Lower lobe of right lung (tissue), 2 donors: ENCODE results near the gene HIKESHI. TPM values are rescaled to one million over a fixed set of nuclear protein-coding genes. Genes with fewer than 3 reads are reported as not detected.

Experiments
- ATAC-seq, 2 donors: fragments of 200-7000 bp; cut with Tn5 transposase; one replicate each; pipeline ENCODE4 v1.9.1; 2020 to 2022; ENCODE audit warnings: mild to moderate bottlenecking in 2 of 2, moderate library complexity in 2 of 2
- DNase-seq: peaks from one replicate; pipeline ENCODE4 v3.0.0-alpha.2; 2020
- H3K27ac ChIP-seq: fragments of 200-600 bp; one replicate; pipeline ENCODE4 v1.8.0; 2022
- H3K27me3 ChIP-seq: fragments of 200-600 bp; one replicate; pipeline ENCODE4 v1.8.0; 2022; ENCODE audit warnings: low read depth
- H3K36me3 ChIP-seq: fragments of 200-600 bp; one replicate; pipeline ENCODE4 v1.8.0; 2022; ENCODE audit warnings: mild to moderate bottlenecking
- H3K4me1 ChIP-seq: fragments of 200-600 bp; one replicate; pipeline ENCODE4 v1.8.0; 2022
- H3K4me3 ChIP-seq: fragments of 200-600 bp; one replicate; pipeline ENCODE4 v1.8.0; 2022; ENCODE audit warnings: mild to moderate bottlenecking
- H3K9me3 ChIP-seq: fragments of 200-600 bp; one replicate; pipeline ENCODE4 v1.8.0; 2022
- CTCF ChIP-seq: fragments of 200-600 bp; IDR thresholded peaks from one replicate; pipeline ENCODE4 v1.8.0; 2022; ENCODE audit warnings: antibody characterized with exemption, mild to moderate bottlenecking
- intact Hi-C: fragments of 100-400 bp; cut with DNase I; formaldehyde crosslinking; loops from one replicate; pipeline ENCODE4 v1.11.0; 2022
- total RNA-seq: library from RNA; stranded (reverse); fragmentation: NEBNext Ultra II Directional; extraction: Animal tissue kit (Norgen Biotek cat#: 25700); gene quantifications from one replicate; pipeline ENCODE4 v1.2.1, GENCODE V29; 2021
- donor health status: DM: no; HTN: yes; CAD: no; lungs with severe emphysema.

Gene HIKESHI
- total RNA-seq, 1 donor from 2014 or later, result 29.5 TPM

DNA sequence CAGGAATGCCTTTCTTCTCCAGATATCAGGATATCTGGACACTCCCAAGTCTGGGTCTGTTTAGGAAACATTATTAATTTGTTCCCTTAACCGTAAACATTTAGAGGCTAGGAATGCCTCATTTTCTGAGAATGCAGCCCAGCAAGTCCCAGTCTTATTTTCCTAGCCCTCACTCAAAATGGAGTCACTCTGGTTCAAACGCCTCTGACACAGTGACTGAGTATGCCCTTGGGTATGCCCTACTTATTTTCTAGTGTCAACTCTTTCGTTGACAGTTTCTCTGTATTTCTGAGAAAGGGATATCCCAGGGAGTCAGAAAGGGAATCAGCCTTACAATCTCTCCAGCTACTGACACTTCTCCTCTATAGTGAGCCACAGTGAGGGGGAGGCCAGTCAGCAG lies 56.7 kb downstream of the HIKESHI start:
- H3K27ac ChIP-seq, result no peak overlapping the region
- H3K4me3 ChIP-seq, result no peak overlapping the region
- intact Hi-C loops, result no loop called here
- ATAC-seq (no peak), DNase-seq (no peak)
- H3K4me1 ChIP-seq, result no peaks in the 10 kb centered on the region
- TF ChIP-seq CTCF, result no peak
- no peaks in the 10 kb centered on the region for H3K9me3 ChIP-seq
- no peaks in the 10 kb centered on the region for H3K27me3 ChIP-seq
- no peaks in the 10 kb centered on the region for H3K36me3 ChIP-seq

GRCh38 chr11:86360775-86361395 lies 58.8 kb downstream of the HIKESHI start:
- no peaks in the 10 kb centered on the region for H3K36me3 ChIP-seq
- no peaks in the 10 kb centered on the region for H3K27me3 ChIP-seq
- no peak overlapping the region for H3K27ac ChIP-seq
- no peaks in the 10 kb centered on the region for H3K4me1 ChIP-seq
- DNase-seq (no peak), ATAC-seq (no peak)
- intact Hi-C loops, result no loop called here
- H3K4me3 ChIP-seq, result no peak overlapping the region
- no peak for TF ChIP-seq CTCF
- H3K9me3 ChIP-seq, result no peaks in the 10 kb centered on the region

DNA sequence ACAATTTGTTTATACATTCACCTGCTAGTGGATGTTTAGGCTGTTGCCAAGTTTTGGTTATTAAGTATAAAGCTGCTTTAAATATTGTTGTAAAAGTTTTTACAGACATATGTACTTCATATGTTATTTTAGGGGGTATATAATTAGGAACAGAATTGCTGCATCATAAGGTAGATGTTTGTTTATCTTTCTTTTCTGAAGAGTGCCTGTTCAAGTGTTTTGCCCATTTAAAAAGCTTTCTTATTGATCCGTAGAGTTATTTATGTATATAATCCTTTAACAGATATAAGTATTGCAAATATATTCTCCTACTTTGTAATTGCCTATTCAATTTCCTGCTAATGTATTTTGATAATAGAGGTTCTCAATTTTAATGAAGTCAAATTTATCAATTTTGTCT lies 61.4 kb downstream of the HIKESHI start:
- Histone ChIP-seq H3K4me1 (no peaks in the 10 kb centered on the region), H3K36me3 (no peaks in the 10 kb centered on the region), H3K4me3 (no peak overlapping the region), H3K27me3 (no peaks in the 10 kb centered on the region), H3K9me3 (no peaks in the 10 kb centered on the region), H3K27ac (no peak overlapping the region)
- intact Hi-C loops, result no loop called here
- DNase-seq (no peak), ATAC-seq (no peak)
- no peak for TF ChIP-seq CTCF

- Histone ChIP-seq H3K27me3 (no peaks in the 10 kb centered on the region), H3K4me3 (no peak overlapping the region), H3K4me1 (no peaks in the 10 kb centered on the region), H3K9me3 (no peaks in the 10 kb centered on the region), H3K36me3 (no peaks in the 10 kb centered on the region), H3K27ac (no peak overlapping the region)
- intact Hi-C loops, result no loop called here
- no peak for ATAC-seq
- TF ChIP-seq CTCF, result no peak
- DNase-seq, result no peak
Observed at GRCh38 chr11:86365546-86365945, 63.5 kb downstream of the HIKESHI start.

- Histone ChIP-seq H3K4me3 (no peak overlapping the region), H3K9me3 (no peaks in the 10 kb centered on the region), H3K36me3 (no peaks in the 10 kb centered on the region), H3K27me3 (no peaks in the 10 kb centered on the region), H3K27ac (no peak overlapping the region), H3K4me1 (peaks cover 4% of the 10 kb centered on the region)
- intact Hi-C loops, result no loop called here
- ATAC-seq (no peak), DNase-seq (no peak)
- no peak for TF ChIP-seq CTCF
Observed at GRCh38 chr11:86369668-86370067, 67.6 kb downstream of the HIKESHI start.

DNA sequence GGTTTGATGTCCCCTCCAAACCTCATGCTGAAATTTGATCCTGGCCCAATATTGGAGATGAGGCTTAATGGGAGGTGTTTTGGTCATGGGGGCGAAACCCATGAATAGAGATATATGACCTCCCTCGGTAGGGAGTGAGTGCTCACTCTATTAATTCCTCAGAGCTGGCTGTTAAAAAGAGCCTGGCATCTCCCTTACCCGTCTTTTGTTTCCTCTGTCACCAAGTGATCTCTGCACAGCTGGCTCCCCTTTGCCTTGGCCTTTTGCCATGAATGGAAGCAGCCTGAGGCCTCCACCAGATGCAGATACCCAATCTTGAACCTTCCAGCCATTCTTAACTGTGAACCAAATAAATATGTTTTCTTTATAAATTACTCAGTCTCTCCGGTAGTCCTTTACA lies 68.1 kb downstream of the HIKESHI start:
- intact Hi-C loops, result no loop called here
- Histone ChIP-seq H3K4me3 (no peak overlapping the region), H3K36me3 (no peaks in the 10 kb centered on the region), H3K9me3 (no peaks in the 10 kb centered on the region), H3K27ac (no peak overlapping the region), H3K27me3 (no peaks in the 10 kb centered on the region), H3K4me1 (peaks cover 4% of the 10 kb centered on the region)
- DNase-seq, result no peak
- TF ChIP-seq CTCF, result no peak
- ATAC-seq, result no peak
